Esophagus squamous epithelium (tissue), 5 donors: ENCODE results near the gene EPS15. TPM values are rescaled to one million over a fixed set of nuclear protein-coding genes. Genes with fewer than 3 reads are reported as not detected.
"Not testable (repeated sequence)": the region's sequence is repeated elsewhere in the genome, so short reads cannot be mapped to it uniquely, and the experiment has no call there.

ENCODE experiments used
- DNase-seq: peaks from one replicate; lab custom pipeline; 2025; lab: John Stamatoyannopoulos, UW
- H3K27ac ChIP-seq, 4 donors: fragments of 200-600 bp; sonication (generic); one replicate each; pipeline ENCODE4 v1.5.1; 2016 to 2019; ENCODE audit warnings: mild to moderate bottlenecking in 1 of 4
- H3K27me3 ChIP-seq, 4 donors: fragments of 200-600 bp; sonication (generic); 1 replicate in 3 of 4; 2 replicates in 1 of 4; pipeline versions ENCODE4 v1.5.1 to v1.6.0; 2017 to 2021; ENCODE audit warnings: antibody characterized with exemption in 1 of 4
- H3K36me3 ChIP-seq, 3 donors: fragments of 200-600 bp; sonication (generic); one replicate each; pipeline ENCODE4 v1.5.1; 2016 to 2019
- H3K4me1 ChIP-seq, 3 donors: fragments of 200-600 bp; sonication (generic); one replicate each; pipeline ENCODE4 v1.5.1; 2017 to 2019
- H3K4me3 ChIP-seq, 4 donors: fragments of 200-600 bp; sonication (generic); 1 replicate in 3 of 4; 2 replicates in 1 of 4; pipeline ENCODE4 v1.5.1; 2016 to 2019; ENCODE audit warnings: mild to moderate bottlenecking in 2 of 4, moderate library complexity in 1 of 4
- H3K9me3 ChIP-seq, 3 donors: fragments of 200-600 bp; sonication (generic); one replicate each; pipeline ENCODE4 v1.5.1; 2016 to 2019
- CTCF ChIP-seq, 6 experiments: fragments of 450-650 bp in 4 of 6; fragments of 200-600 bp in 2 of 6; sonication (generic) in 2 of 6; IDR thresholded peaks; one replicate each; pipeline ENCODE4 v1.5.1; 2016 to 2019; ENCODE audit warnings: antibody characterized with exemption in 6 of 6, mild to moderate bottlenecking in 4 of 6, moderate library complexity in 4 of 6
- POLR2A ChIP-seq, 4 donors: fragments of 450-650 bp; IDR thresholded peaks; one replicate each; pipeline ENCODE4 v1.6.1; 2017; ENCODE audit warnings: antibody characterized with exemption in 4 of 4, mild to moderate bottlenecking in 4 of 4, moderate library complexity in 3 of 4
- WGBS, 2 donors: methylation state at CpG; one replicate each; pipeline ENCODE4 v1.1.5; 2018; 5-methylcytosine and 5-hydroxymethylcytosine counted together
- intact Hi-C: fragments of 100-400 bp; cut with DNase I; formaldehyde crosslinking; loops from one replicate; pipeline ENCODE4 v1.15.0; 2022
- total RNA-seq, 4 donors: library from RNA; depleted of rRNA; stranded (reverse); fragments of >200 nt; gene quantifications; one replicate each; pipeline ENCODE4 v1.1.0, GENCODE V29; 2016
- donor health status: DM: yes; HTN: yes; CAD: no.

EPS15 gene
- total RNA-seq, 4 donors from 2014 or later, result 24.8 to 86.8 (median 46.8) TPM

- no peak overlapping the region for H3K4me3 ChIP-seq
- peaks cover 0 to 65% (median 0%) of the 10 kb centered on the region in 3 donors for H3K36me3 ChIP-seq
- no peaks in the 10 kb centered on the region for H3K9me3 ChIP-seq
- H3K27ac ChIP-seq, result no peak overlapping the region
- peaks cover 0 to 8% (median 0%) of the 10 kb centered on the region in 3 donors for H3K4me1 ChIP-seq
- no peak for DNase-seq
- intact Hi-C loops, result no loop called here
- TF ChIP-seq POLR2A (IDR thresholded peaks at IDR 0.05), result no peak
- TF ChIP-seq CTCF (IDR thresholded peaks at IDR 0.05), result no peak
- H3K27me3 ChIP-seq, result no peaks in the 10 kb centered on the region
These were observed 80.0 kb downstream of the EPS15 start for GRCh38 chr1:51439053-51439452.

GRCh38 chr1:51437391-51437790 is 81.7 kb downstream of the EPS15 start:
- H3K9me3 ChIP-seq, H3K27ac ChIP-seq, H3K27me3 ChIP-seq, H3K4me3 ChIP-seq, intact Hi-C loops, DNase-seq: not testable (repeated sequence)
- 94 to 96% methylated on average over 6 of the region's 6 CpGs for WGBS, 2 donors
- Histone ChIP-seq H3K4me1 (peaks cover 0 to 19% (median 0%) of the 10 kb centered on the region in 3 donors), H3K36me3 (peaks cover 0 to 58% (median 0%) of the 10 kb centered on the region in 3 donors)

GRCh38 chr1:51435878-51436277 is 83.2 kb downstream of the EPS15 start:
- Histone ChIP-seq H3K4me3 (no peak overlapping the region), H3K27me3 (no peaks in the 10 kb centered on the region), H3K36me3 (peaks cover 0 to 68% (median 0%) of the 10 kb centered on the region in 3 donors), H3K27ac (no peak overlapping the region), H3K4me1 (peaks cover 0 to 19% (median 0%) of the 10 kb centered on the region in 3 donors), H3K9me3 (no peaks in the 10 kb centered on the region)
- intact Hi-C loops, result no loop called here
- DNase-seq, result no peak
- WGBS, 2 donors, result 92 to 97% methylated on average over 5 of the region's 5 CpGs
- no peak for TF ChIP-seq CTCF (IDR thresholded peaks at IDR 0.05)
- TF ChIP-seq POLR2A (IDR thresholded peaks at IDR 0.05), result no peak

GRCh38 chr1:51433972-51434510 is 85.0 kb downstream of the EPS15 start:
- Histone ChIP-seq H3K36me3 (peaks cover 0 to 66% (median 0%) of the 10 kb centered on the region in 3 donors), H3K27me3 (no peaks in the 10 kb centered on the region), H3K9me3 (no peaks in the 10 kb centered on the region), H3K27ac (peak overlapping the region in 3 of 4 donors; percentile 1 to 51 (median 34)), H3K4me3 (no peak overlapping the region), H3K4me1 (peaks cover 0 to 19% (median 0%) of the 10 kb centered on the region in 3 donors)
- no peak for TF ChIP-seq POLR2A (IDR thresholded peaks at IDR 0.05)
- no peak for DNase-seq
- intact Hi-C loops, result no loop called here
- WGBS, 2 donors, result 36 to 41% methylated on average over 2 of the region's 2 CpGs

GRCh38 chr1:51433269-51433971 is 85.6 kb downstream of the EPS15 start:
- peak overlapping the region in 3 of 4 donors; percentile 1 to 51 (median 34) for H3K27ac ChIP-seq
- 79 to 81% methylated on average over 4 of the region's 4 CpGs for WGBS, 2 donors
- peaks cover 0 to 69% (median 0%) of the 10 kb centered on the region in 3 donors for H3K36me3 ChIP-seq
- no peak for DNase-seq
- no peaks in the 10 kb centered on the region for H3K27me3 ChIP-seq
- no peak overlapping the region for H3K4me3 ChIP-seq
- TF ChIP-seq CTCF (IDR thresholded peaks at IDR 0.05) (no peak), POLR2A (IDR thresholded peaks at IDR 0.05) (no peak)
- peaks cover 0 to 19% (median 0%) of the 10 kb centered on the region in 3 donors for H3K4me1 ChIP-seq
- no peaks in the 10 kb centered on the region for H3K9me3 ChIP-seq
- intact Hi-C loops, result no loop called here

- no peak for DNase-seq
- H3K36me3 ChIP-seq, result peaks cover 0 to 76% (median 0%) of the 10 kb centered on the region in 3 donors
- H3K27ac ChIP-seq, result no peak overlapping the region
- TF ChIP-seq CTCF (IDR thresholded peaks at IDR 0.05) (no peak), POLR2A (IDR thresholded peaks at IDR 0.05) (no peak)
- peaks cover 0 to 19% (median 0%) of the 10 kb centered on the region in 3 donors for H3K4me1 ChIP-seq
- intact Hi-C loops, result no loop called here
- H3K4me3 ChIP-seq, result no peak overlapping the region
- H3K9me3 ChIP-seq, result no peaks in the 10 kb centered on the region
- no peaks in the 10 kb centered on the region for H3K27me3 ChIP-seq
These were observed 86.9 kb downstream of the EPS15 start for GRCh38 chr1:51432146-51432545.
